ENCODE data around the gene DPP10.

DNA sequence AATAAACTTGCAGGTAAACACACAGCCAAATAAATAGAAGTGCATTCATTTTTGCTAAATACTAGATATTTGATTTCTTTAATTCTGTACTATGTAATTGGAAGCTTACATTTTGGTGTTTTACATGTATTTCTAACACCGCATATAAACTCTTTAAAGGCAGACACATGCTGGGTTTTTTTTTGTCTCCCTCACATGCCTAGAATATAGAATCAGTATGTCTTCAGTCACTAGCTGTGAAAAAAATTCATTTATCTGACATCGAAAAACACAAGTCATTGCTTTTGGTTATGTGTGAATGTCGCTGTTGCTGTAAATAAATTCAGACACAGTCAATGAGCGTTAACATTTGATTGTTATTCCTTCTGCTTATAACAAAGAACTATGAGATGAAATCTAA lies 1101.0 kb downstream of the DPP10 start:
- TF ChIP-seq POLR2A (IDR thresholded peaks at IDR 0.05), result no peak
- TF ChIP-seq, protein P1, sequence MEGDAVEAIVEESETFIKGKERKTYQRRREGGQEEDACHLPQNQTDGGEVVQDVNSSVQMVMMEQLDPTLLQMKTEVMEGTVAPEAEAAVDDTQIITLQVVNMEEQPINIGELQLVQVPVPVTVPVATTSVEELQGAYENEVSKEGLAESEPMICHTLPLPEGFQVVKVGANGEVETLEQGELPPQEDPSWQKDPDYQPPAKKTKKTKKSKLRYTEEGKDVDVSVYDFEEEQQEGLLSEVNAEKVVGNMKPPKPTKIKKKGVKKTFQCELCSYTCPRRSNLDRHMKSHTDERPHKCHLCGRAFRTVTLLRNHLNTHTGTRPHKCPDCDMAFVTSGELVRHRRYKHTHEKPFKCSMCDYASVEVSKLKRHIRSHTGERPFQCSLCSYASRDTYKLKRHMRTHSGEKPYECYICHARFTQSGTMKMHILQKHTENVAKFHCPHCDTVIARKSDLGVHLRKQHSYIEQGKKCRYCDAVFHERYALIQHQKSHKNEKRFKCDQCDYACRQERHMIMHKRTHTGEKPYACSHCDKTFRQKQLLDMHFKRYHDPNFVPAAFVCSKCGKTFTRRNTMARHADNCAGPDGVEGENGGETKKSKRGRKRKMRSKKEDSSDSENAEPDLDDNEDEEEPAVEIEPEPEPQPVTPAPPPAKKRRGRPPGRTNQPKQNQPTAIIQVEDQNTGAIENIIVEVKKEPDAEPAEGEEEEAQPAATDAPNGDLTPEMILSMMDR (IDR thresholded peaks at IDR 0.05), result no peak

All from esophagus squamous epithelium (tissue), 4 donors.